DOHH2 (cell line): Measurements from ENCODE around the gene ASPM.

Source experiments
- CTCF ChIP-seq: fragments of 200-600 bp; sonication (generic); IDR thresholded peaks from one replicate; pipeline ENCODE4 v1.5.1; 2014; ENCODE audit warnings: antibody characterized with exemption, mild to moderate bottlenecking, low read depth, low read length; ENCODE audit not compliant: poor library complexity, severe bottlenecking
- EZH2phosphoT487 ChIP-seq: fragments of 200-600 bp; sonication (generic); IDR thresholded peaks from 2 replicates; pipeline ENCODE4 v1.6.1; 2017; ENCODE audit warnings: borderline replicate concordance, mild to moderate bottlenecking, antibody characterized with exemption, low read length, moderate library complexity, mixed read lengths

- TF ChIP-seq CTCF = no peak
- TF ChIP-seq EZH2phosphoT487 = no peak
Observed at GRCh38 chr1:197067457-197067818, 79.0 kb downstream of the ASPM start.
